Muscle layer of colon (tissue), 2 donors: Measurements from ENCODE around the gene TNFRSF8.
"Not testable (repeated sequence)": the region's sequence is repeated elsewhere in the genome, so short reads cannot be mapped to it uniquely, and the experiment has no call there.

Source experiments
- H3K27ac ChIP-seq: one replicate; pipeline ENCODE4 v1.7.0; 2013; ENCODE audit warnings: low read depth, mild to moderate bottlenecking, low read length, moderate library complexity
- H3K27me3 ChIP-seq, 2 donors: one replicate each; pipeline ENCODE4 v1.7.0; 2013; ENCODE audit warnings: low read length in 2 of 2, mild to moderate bottlenecking in 2 of 2; ENCODE audit not compliant: insufficient read depth in 2 of 2, control insufficient read depth in 1 of 2
- H3K36me3 ChIP-seq: one replicate; pipeline ENCODE4 v1.7.0; 2013; ENCODE audit warnings: mild to moderate bottlenecking, low read length; ENCODE audit not compliant: insufficient read depth
- H3K4me1 ChIP-seq: one replicate; pipeline ENCODE4 v1.7.0; 2013; ENCODE audit warnings: mild to moderate bottlenecking, low read length; ENCODE audit not compliant: insufficient read depth
- H3K4me3 ChIP-seq, 2 donors: one replicate each; pipeline ENCODE4 v1.7.0; 2013; ENCODE audit warnings: low read length in 2 of 2, low read depth in 1 of 2, mild to moderate bottlenecking in 1 of 2, moderate library complexity in 1 of 2
- H3K9ac ChIP-seq: one replicate; pipeline ENCODE4 v1.7.0; 2013; ENCODE audit warnings: low read length
- H3K9me3 ChIP-seq: one replicate; pipeline ENCODE4 v1.7.0; 2013; ENCODE audit warnings: mild to moderate bottlenecking, low read length
- donor health status: abdominal sarcoma.
- donor health status: Adenocarcinoma of cecum.

The TNFRSF8 gene

GRCh38 chr1:12039824-12040456, 23.2 kb upstream of the TNFRSF8 start:
- H3K27me3 ChIP-seq, H3K9ac ChIP-seq, H3K36me3 ChIP-seq, H3K4me3 ChIP-seq, H3K9me3 ChIP-seq, H3K27ac ChIP-seq, H3K4me1 ChIP-seq: not testable (repeated sequence)

- H3K27me3 ChIP-seq, result no peaks in the 10 kb centered on the region
- no peaks in the 10 kb centered on the region for H3K9me3 ChIP-seq
- no peak overlapping the region for H3K9ac ChIP-seq
- H3K27ac ChIP-seq, result no peak overlapping the region
- H3K36me3 ChIP-seq, result no peaks in the 10 kb centered on the region
- no peak overlapping the region for H3K4me3 ChIP-seq
- H3K4me1 ChIP-seq, result no peaks in the 10 kb centered on the region
These were observed 22.5 kb upstream of the TNFRSF8 start for GRCh38 chr1:12040457-12041051.

GRCh38 chr1:12044187-12044877, 18.8 kb upstream of the TNFRSF8 start:
- not testable (repeated sequence) for H3K9ac ChIP-seq, H3K36me3 ChIP-seq, H3K9me3 ChIP-seq, H3K27ac ChIP-seq, H3K4me1 ChIP-seq, H3K27me3 ChIP-seq, H3K4me3 ChIP-seq

- Histone ChIP-seq H3K36me3 (no peaks in the 10 kb centered on the region), H3K4me1 (peaks cover 2% of the 10 kb centered on the region), H3K27me3 (no peaks in the 10 kb centered on the region), H3K9me3 (no peaks in the 10 kb centered on the region), H3K9ac (no peak overlapping the region), H3K4me3 (no peak overlapping the region), H3K27ac (no peak overlapping the region)
These were observed 16.4 kb upstream of the TNFRSF8 start for GRCh38 chr1:12046749-12047119.

GRCh38 chr1:12047120-12047876, 15.8 kb upstream of the TNFRSF8 start:
- H3K9ac ChIP-seq, result no peak overlapping the region
- no peaks in the 10 kb centered on the region for H3K9me3 ChIP-seq
- no peaks in the 10 kb centered on the region for H3K36me3 ChIP-seq
- no peaks in the 10 kb centered on the region for H3K27me3 ChIP-seq
- H3K4me1 ChIP-seq, result peaks cover 7% of the 10 kb centered on the region
- H3K4me3 ChIP-seq, result no peak overlapping the region
- no peak overlapping the region for H3K27ac ChIP-seq

DNA sequence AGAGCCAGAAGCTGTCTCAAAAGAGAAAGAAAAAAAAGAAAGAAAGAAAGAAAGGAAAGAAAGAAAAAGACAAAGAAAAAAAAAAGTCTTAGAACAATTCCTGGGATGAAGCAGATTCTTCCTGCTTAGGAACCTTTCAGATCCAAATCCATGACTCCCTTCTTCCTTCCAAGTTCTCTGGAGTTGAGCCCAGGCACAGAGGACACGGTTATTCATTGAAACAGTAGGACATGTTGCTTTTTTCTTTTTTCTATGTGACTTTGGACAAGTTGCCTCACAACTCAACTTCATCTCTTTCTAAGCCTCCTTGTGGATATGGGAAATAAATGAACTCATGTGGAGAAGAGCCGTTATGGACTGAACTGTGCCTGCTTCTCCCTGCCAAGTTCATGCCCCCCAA, 14.7 kb upstream of the TNFRSF8 start:
- H3K4me1 ChIP-seq, result peaks cover 18% of the 10 kb centered on the region
- no peaks in the 10 kb centered on the region for H3K9me3 ChIP-seq
- no peaks in the 10 kb centered on the region for H3K36me3 ChIP-seq
- no peaks in the 10 kb centered on the region for H3K27me3 ChIP-seq
- no peak overlapping the region for H3K4me3 ChIP-seq
- H3K27ac ChIP-seq, result no peak overlapping the region
- no peak overlapping the region for H3K9ac ChIP-seq

DNA sequence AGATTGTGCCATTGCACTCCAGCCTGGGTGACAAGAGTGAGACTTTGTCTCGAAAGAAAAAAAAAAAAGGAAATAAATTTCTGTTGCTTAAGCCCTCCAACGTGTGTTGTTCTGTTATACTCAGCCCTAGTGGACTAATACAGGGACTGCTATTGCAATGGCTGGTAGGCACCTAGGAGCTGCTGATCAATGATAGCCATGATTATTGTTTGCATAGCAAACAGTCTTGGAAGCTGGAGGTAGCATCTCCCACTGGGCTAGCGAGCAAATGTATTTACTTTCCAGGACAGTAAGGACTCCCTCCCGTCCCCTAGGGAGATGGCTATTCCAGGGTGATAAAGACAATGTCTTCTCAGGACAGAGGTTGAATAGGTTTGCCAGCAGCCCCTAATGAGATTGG, 13.5 kb upstream of the TNFRSF8 start:
- Histone ChIP-seq H3K9ac (no peak overlapping the region), H3K27ac (no peak overlapping the region), H3K36me3 (no peaks in the 10 kb centered on the region), H3K4me3 (no peak overlapping the region), H3K27me3 (no peaks in the 10 kb centered on the region), H3K9me3 (no peaks in the 10 kb centered on the region), H3K4me1 (peaks cover 23% of the 10 kb centered on the region)

GRCh38 chr1:12051361-12051760, 11.7 kb upstream of the TNFRSF8 start:
- Histone ChIP-seq H3K4me1 (peaks cover 23% of the 10 kb centered on the region), H3K4me3 (no peak overlapping the region), H3K36me3 (no peaks in the 10 kb centered on the region), H3K27ac (no peak overlapping the region), H3K9ac (no peak overlapping the region), H3K9me3 (no peaks in the 10 kb centered on the region), H3K27me3 (no peaks in the 10 kb centered on the region)

- H3K27ac ChIP-seq, result no peak overlapping the region
- no peaks in the 10 kb centered on the region for H3K9me3 ChIP-seq
- no peak overlapping the region for H3K4me3 ChIP-seq
- H3K9ac ChIP-seq, result no peak overlapping the region
- H3K4me1 ChIP-seq, result peaks cover 23% of the 10 kb centered on the region
- H3K27me3 ChIP-seq, result no peaks in the 10 kb centered on the region
- H3K36me3 ChIP-seq, result no peaks in the 10 kb centered on the region
These were observed 11.0 kb upstream of the TNFRSF8 start for GRCh38 chr1:12052008-12052573.

- Histone ChIP-seq H3K9me3 (no peaks in the 10 kb centered on the region), H3K36me3 (no peaks in the 10 kb centered on the region), H3K27ac (no peak overlapping the region), H3K9ac (no peak overlapping the region), H3K4me3 (no peak overlapping the region), H3K4me1 (peaks cover 23% of the 10 kb centered on the region), H3K27me3 (no peaks in the 10 kb centered on the region)
These were observed 10.0 kb upstream of the TNFRSF8 start for GRCh38 chr1:12052997-12053686.
